Nephron (organoid): ENCODE results near the gene KRT71.

Experiments used
- H3K27ac Mint-ChIP-seq, 3 experiments: 2 replicates each; pipeline ENCODE4 v1.8.0; 2020; ENCODE audit warnings: mixed read lengths in 3 of 3, mild to moderate bottlenecking in 2 of 3, moderate library complexity in 1 of 3
- H3K27me3 Mint-ChIP-seq: 2 replicates; pipeline ENCODE4 v1.8.0; 2021; ENCODE audit warnings: low read depth, mild to moderate bottlenecking, moderate library complexity, mixed read lengths
- H3K36me3 Mint-ChIP-seq: 2 replicates; pipeline ENCODE4 v1.8.0; 2020; ENCODE audit warnings: low read depth, mixed read lengths
- H3K4me1 Mint-ChIP-seq: 2 replicates; pipeline ENCODE4 v1.8.0; 2020; ENCODE audit warnings: mixed read lengths
- H3K4me3 Mint-ChIP-seq, 3 experiments: 2 replicates each; pipeline ENCODE4 v1.8.0; 2020; ENCODE audit warnings: mild to moderate bottlenecking in 3 of 3, mixed read lengths in 3 of 3, moderate library complexity in 2 of 3
- H3K9me3 Mint-ChIP-seq: 2 replicates; pipeline ENCODE4 v1.8.0; 2020; ENCODE audit warnings: mixed read lengths
- TF ChIP-seq, protein P1 (sequence below), 3 experiments: fragments of 200-600 bp; sonication (generic); IDR thresholded peaks; one replicate each; pipeline ENCODE4 v1.5.0; 2021; ENCODE audit warnings: antibody characterized with exemption in 3 of 3; ENCODE audit not compliant: unreplicated experiment in 3 of 3

Gene KRT71

DNA sequence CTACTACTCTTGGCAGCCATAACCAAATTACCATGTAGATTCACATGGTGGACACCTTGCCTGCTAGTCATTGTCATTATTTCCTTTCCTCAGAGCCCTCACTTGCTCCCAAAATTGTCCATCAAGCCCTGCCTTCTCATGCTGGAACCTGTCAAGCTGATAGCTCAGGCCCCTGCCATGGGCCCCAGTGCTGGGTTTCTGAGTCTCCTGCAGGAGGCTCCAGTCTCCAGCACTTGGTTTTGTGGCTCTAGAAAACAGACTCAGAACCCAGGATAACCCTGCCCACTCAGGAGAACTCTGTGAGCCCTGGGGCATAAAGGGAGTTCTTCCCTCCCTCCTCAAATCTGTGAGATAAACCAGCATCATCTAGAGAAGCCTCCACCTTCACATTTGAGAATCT is 10.8 kb downstream of the KRT71 start:
- no peaks in the 10 kb centered on the region for H3K36me3 Mint-ChIP-seq
- no peak overlapping the region for H3K27ac Mint-ChIP-seq
- H3K9me3 Mint-ChIP-seq, result no peaks in the 10 kb centered on the region
- H3K4me1 Mint-ChIP-seq, result peaks cover 8% of the 10 kb centered on the region
- peaks cover 11% of the 10 kb centered on the region for H3K27me3 Mint-ChIP-seq
- TF ChIP-seq, protein P1, sequence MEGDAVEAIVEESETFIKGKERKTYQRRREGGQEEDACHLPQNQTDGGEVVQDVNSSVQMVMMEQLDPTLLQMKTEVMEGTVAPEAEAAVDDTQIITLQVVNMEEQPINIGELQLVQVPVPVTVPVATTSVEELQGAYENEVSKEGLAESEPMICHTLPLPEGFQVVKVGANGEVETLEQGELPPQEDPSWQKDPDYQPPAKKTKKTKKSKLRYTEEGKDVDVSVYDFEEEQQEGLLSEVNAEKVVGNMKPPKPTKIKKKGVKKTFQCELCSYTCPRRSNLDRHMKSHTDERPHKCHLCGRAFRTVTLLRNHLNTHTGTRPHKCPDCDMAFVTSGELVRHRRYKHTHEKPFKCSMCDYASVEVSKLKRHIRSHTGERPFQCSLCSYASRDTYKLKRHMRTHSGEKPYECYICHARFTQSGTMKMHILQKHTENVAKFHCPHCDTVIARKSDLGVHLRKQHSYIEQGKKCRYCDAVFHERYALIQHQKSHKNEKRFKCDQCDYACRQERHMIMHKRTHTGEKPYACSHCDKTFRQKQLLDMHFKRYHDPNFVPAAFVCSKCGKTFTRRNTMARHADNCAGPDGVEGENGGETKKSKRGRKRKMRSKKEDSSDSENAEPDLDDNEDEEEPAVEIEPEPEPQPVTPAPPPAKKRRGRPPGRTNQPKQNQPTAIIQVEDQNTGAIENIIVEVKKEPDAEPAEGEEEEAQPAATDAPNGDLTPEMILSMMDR (IDR thresholded peaks at IDR 0.05; ENCODE audit: unreplicated experiment in 3 of 3), result no peak
- H3K4me3 Mint-ChIP-seq, result no peak overlapping the region

DNA sequence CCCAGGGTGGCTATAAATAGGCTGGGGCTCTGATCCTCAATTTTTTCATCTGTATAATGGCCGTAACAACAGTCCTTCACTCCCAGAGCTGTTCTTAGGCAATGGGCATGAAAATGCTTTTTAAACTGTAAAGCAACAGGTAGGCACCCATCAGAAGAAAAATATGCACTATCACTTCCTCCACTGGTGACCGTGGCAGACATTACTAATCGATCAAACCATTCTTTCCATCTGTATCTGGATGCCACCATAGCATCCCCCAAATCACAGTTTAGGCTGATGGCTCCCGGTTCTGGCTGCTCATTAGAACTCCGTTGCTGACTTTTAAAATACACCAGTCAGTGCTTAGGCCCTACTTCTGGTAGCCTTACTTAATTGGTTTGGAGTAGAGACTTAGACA is 11.2 kb downstream of the KRT71 start:
- Mint-ChIP-seq H3K36me3 (no peaks in the 10 kb centered on the region), H3K27me3 (peaks cover 15% of the 10 kb centered on the region), H3K4me3 (no peak overlapping the region), H3K27ac (no peak overlapping the region), H3K4me1 (peaks cover 8% of the 10 kb centered on the region), H3K9me3 (no peaks in the 10 kb centered on the region)
- TF ChIP-seq, protein P1 (IDR thresholded peaks at IDR 0.05; ENCODE audit: unreplicated experiment in 3 of 3), result no peak

DNA sequence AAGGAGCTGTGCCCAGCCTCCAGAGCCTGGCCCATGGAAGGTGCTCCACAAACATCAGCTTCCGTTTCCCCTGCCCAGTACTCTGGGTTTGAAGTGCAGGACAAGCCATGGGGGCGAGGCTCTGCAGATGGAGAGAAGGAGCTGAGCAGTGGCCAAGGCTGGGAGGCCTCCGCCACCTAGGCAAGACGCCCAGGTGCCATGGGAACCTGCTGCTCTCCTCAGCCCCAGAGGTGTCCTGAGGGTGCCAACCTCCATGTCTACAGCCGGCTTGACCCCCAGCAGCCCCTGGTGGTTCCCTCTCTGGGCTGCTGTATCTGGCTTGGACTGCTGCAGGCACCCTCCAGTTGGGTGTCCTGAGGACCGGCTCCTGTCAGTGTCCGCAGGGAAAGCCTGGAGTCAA is 12.4 kb downstream of the KRT71 start:
- Mint-ChIP-seq H3K36me3 (no peaks in the 10 kb centered on the region), H3K4me1 (peaks cover 8% of the 10 kb centered on the region), H3K9me3 (no peaks in the 10 kb centered on the region), H3K27me3 (peaks cover 12% of the 10 kb centered on the region), H3K27ac (no peak overlapping the region), H3K4me3 (no peak overlapping the region)
- TF ChIP-seq, protein P1 (IDR thresholded peaks at IDR 0.05; ENCODE audit: unreplicated experiment in 3 of 3), result no peak

DNA sequence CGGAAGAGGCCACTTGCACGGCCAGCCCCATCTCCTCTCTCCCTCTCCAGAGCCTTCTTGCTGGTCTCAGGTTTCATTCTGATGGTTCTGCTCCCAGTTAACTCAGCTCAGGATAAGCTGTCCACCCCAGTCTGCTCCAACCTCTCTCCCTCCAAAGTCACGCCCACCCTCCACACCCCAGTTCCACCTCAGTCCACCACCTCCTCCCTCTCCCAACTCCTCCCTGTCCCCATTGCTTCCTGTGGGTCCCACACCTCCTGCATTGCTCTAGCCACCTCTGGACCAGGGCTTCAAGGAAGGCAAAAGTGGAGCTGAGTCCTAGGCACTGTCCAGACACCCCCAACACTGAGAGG is 13.1 kb downstream of the KRT71 start:
- H3K27me3 Mint-ChIP-seq, result peaks cover 6% of the 10 kb centered on the region
- peaks cover 8% of the 10 kb centered on the region for H3K4me1 Mint-ChIP-seq
- TF ChIP-seq, protein P1 (IDR thresholded peaks at IDR 0.05; ENCODE audit: unreplicated experiment in 3 of 3), result no peak
- no peaks in the 10 kb centered on the region for H3K36me3 Mint-ChIP-seq
- no peak overlapping the region for H3K4me3 Mint-ChIP-seq
- no peak overlapping the region for H3K27ac Mint-ChIP-seq
- H3K9me3 Mint-ChIP-seq, result no peaks in the 10 kb centered on the region

DNA sequence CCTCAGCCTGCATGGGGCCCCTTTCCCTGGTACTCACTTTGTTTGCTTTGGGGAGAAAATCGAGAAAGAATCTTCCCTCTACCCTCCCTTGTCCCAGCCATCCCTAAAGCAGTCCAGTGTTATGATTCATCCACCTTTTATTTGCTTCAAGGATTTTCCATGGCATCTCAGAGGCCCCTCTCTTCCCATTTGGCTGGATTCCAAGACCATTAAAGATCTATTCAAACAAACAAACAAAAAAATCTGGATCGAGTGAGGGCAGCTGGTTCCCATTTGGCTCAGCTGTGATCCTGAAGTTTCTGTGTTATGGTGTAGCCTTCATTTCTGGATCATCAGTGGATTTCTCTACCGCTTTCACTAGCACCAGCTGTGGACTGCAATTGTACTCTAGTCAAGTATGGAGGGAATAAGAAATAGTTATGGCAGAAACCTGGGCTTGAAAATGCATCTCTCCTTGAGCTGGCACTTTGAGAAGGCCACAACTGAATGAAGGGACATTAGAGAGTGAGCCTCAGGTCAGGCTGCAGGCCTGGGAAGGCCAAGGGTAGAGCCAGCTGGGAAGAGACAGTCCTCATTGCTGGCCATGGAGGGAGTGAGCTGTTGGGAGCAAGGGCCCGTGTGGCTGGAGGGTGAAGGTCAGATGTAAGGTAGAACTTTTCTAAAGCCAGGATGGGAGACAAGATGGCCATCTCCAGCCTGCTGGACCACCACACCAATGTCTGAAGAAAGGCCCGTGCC is 13.7 kb downstream of the KRT71 start:
- TF ChIP-seq, protein P1 (IDR thresholded peaks at IDR 0.05; ENCODE audit: unreplicated experiment in 3 of 3), result no peak
- Mint-ChIP-seq H3K4me3 (no peak overlapping the region), H3K27me3 (peaks cover 5% of the 10 kb centered on the region), H3K27ac (peak overlapping the region; percentile 22 to 66 (median 38)), H3K9me3 (no peaks in the 10 kb centered on the region), H3K4me1 (peaks cover 8% of the 10 kb centered on the region), H3K36me3 (no peaks in the 10 kb centered on the region)

DNA sequence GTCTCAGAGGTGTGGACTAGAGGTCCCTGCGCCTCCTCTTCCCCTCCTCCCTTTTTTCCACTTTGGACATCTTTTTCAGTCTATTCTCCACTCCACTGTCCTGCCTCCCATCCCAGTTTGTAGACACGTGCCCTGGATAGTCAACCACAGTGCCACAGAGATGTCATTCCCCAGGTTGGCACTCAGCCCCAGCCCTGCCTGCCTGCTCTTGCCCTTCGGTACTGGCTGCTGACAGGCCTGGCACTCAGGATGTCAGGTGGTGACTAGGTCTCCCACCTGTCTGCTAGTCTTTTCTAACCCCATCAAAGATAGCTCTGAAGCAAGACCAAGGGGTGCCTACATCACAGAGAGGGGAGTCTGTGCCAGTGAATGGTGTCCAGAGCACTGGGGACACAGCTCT is 15.8 kb downstream of the KRT71 start:
- peaks cover 5% of the 10 kb centered on the region for H3K27me3 Mint-ChIP-seq

More for the DNA sequence above, 15.8 kb downstream of the KRT71 start:
- Mint-ChIP-seq H3K36me3 (no peaks in the 10 kb centered on the region), H3K9me3 (no peaks in the 10 kb centered on the region), H3K27ac (no peak overlapping the region), H3K4me1 (peaks cover 8% of the 10 kb centered on the region), H3K4me3 (no peak overlapping the region)
- TF ChIP-seq, protein P1 (IDR thresholded peaks at IDR 0.05; ENCODE audit: unreplicated experiment in 3 of 3), result no peak
